SK-N-SH (cell line): ENCODE results near the gene SIM2. TPM values are rescaled to one million over a fixed set of nuclear protein-coding genes. Genes with fewer than 3 reads are reported as not detected.

ENCODE experiments used
- CTCF ChIA-PET: fragments of 300-600, 350-600 bp; formaldehyde crosslinking; extraction: SDS; loops from one replicate; lab custom pipeline; 2021; lab: Yijun Ruan, JAX
- POLR2A ChIA-PET: fragments of 350-600 bp; sonication (Branson Sonifier 250); formaldehyde crosslinking; extraction: SDS; loops from one replicate; lab custom pipeline; 2020; ENCODE audit warnings: antibody characterized with exemption, inconsistent platforms; lab: Yijun Ruan, JAX
- DNase-seq: peaks from one replicate; pipeline ENCODE4 v3.0.0; 2012
- H2AFZ ChIP-seq: fragments of 200-600 bp; sonication (generic); 2 replicates; pipeline ENCODE4 v1.8.1; 2016; ENCODE audit warnings: antibody characterized with exemption, mild to moderate bottlenecking, low read depth
- H3F3A ChIP-seq: fragments of 200-600 bp; sonication (generic); replicated peaks from 2 replicates; pipeline ENCODE3; 2016; ENCODE audit warnings: antibody characterized with exemption, mild to moderate bottlenecking; ENCODE audit not compliant: insufficient read depth
- H3K27ac ChIP-seq, 2 experiments: fragments of 200-500 bp in 1 of 2; fragments of 200-600 bp in 1 of 2; sonication (Bioruptor generic) in 1 of 2; sonication (generic), shearing (Covaris generic) in 1 of 2; 2 replicates each; pipeline versions ENCODE4 v1.5.1 to v1.6.1; 2014 to 2016; ENCODE audit warnings: low read depth in 2 of 2, inconsistent platforms in 1 of 2, low read length in 1 of 2, mild to moderate bottlenecking in 1 of 2, mixed read lengths in 1 of 2
- H3K27me3 ChIP-seq: fragments of 200-600 bp; sonication (generic), shearing (Covaris generic); 2 replicates; pipeline ENCODE4 v1.6.1; 2016; ENCODE audit warnings: mixed run types; ENCODE audit not compliant: insufficient read depth
- H3K36me3 ChIP-seq, 2 experiments: fragments of 200-500 bp in 1 of 2; fragments of 200-600 bp in 1 of 2; sonication (Bioruptor generic) in 1 of 2; sonication (generic) in 1 of 2; replicated peaks in 1 of 2; 2 replicates each; pipeline versions ENCODE3 to v1.5.1; 2014 to 2016; ENCODE audit warnings: low read length in 1 of 2, mild to moderate bottlenecking in 1 of 2; ENCODE audit not compliant: insufficient read depth in 2 of 2, control insufficient read depth in 1 of 2
- H3K4me1 ChIP-seq, 2 experiments: fragments of 200-500 bp in 1 of 2; fragments of 200-600 bp in 1 of 2; sonication (Bioruptor generic) in 1 of 2; sonication (generic), shearing (Covaris generic) in 1 of 2; 2 replicates each; pipeline versions ENCODE4 v1.5.1 to v1.6.1; 2014 to 2016; ENCODE audit warnings: low read depth in 1 of 2, low read length in 1 of 2, mixed run types in 1 of 2; ENCODE audit not compliant: insufficient read depth in 2 of 2, control insufficient read depth in 1 of 2
- H3K4me2 ChIP-seq: fragments of 200-600 bp; sonication (generic), shearing (Covaris generic); 2 replicates; pipeline ENCODE4 v1.6.1; 2017; ENCODE audit warnings: mixed run types
- H3K4me3 ChIP-seq, 2 experiments: fragments of 200-500 bp in 1 of 2; fragments of 200-600 bp in 1 of 2; sonication (Bioruptor generic) in 1 of 2; sonication (generic), shearing (Covaris generic) in 1 of 2; 2 replicates each; pipeline versions ENCODE4 v1.5.1 to v1.8.1; 2014 to 2016; ENCODE audit warnings: low read depth in 2 of 2, inconsistent platforms in 1 of 2, low read length in 1 of 2, mild to moderate bottlenecking in 1 of 2, mixed read lengths in 1 of 2, moderate library complexity in 1 of 2
- H3K79me2 ChIP-seq: fragments of 200-600 bp; sonication (generic); 2 replicates; pipeline ENCODE4 v1.8.1; 2017; ENCODE audit warnings: mild to moderate bottlenecking; ENCODE audit not compliant: insufficient read depth
- H3K9ac ChIP-seq: fragments of 200-600 bp; sonication (generic); 2 replicates; pipeline ENCODE4 v1.6.1; 2017; ENCODE audit warnings: mixed run types
- H3K9me2 ChIP-seq: fragments of 200-600 bp; sonication (generic); 2 replicates; pipeline ENCODE4 v1.6.1; 2017; ENCODE audit warnings: mixed run types
- H3K9me3 ChIP-seq: fragments of 200-600 bp; sonication (generic); 2 replicates; pipeline ENCODE4 v1.6.1; 2017; ENCODE audit warnings: mixed run types, mild to moderate bottlenecking, moderate library complexity
- H4K20me1 ChIP-seq: fragments of 200-600 bp; sonication (generic); 2 replicates; pipeline ENCODE4 v1.6.1; 2017; ENCODE audit warnings: mild to moderate bottlenecking, mixed run types; ENCODE audit not compliant: insufficient read depth
- CHD2 ChIP-seq: fragments of 150-350 bp; IDR thresholded peaks from 2 replicates; pipeline ENCODE4 v1.6.1; 2018; ENCODE audit warnings: low read length; ENCODE audit not compliant: partially characterized antibody
- EZH2phosphoT487 ChIP-seq: fragments of 200-600 bp; sonication (generic); IDR thresholded peaks from 2 replicates; pipeline ENCODE4 v1.6.1; 2017; ENCODE audit warnings: low read depth, mixed run types, mild to moderate bottlenecking, antibody characterized with exemption, moderate library complexity, borderline replicate concordance
- FOXJ3 ChIP-seq: sonication (generic); formaldehyde crosslinking; IDR thresholded peaks from 2 replicates; pipeline ENCODE4 v1.5.1; 2020; ENCODE audit warnings: mild to moderate bottlenecking, missing genetic modification reagents
- FOXM1 ChIP-seq: IDR thresholded peaks from 2 replicates; pipeline ENCODE4 v1.4.0; 2012; ENCODE audit warnings: low read depth, mild to moderate bottlenecking
- GATA2 ChIP-seq: sonication (generic); formaldehyde crosslinking; IDR thresholded peaks from 2 replicates; pipeline ENCODE4 v1.5.0; 2020; ENCODE audit warnings: mild to moderate bottlenecking, missing genetic modification reagents
- JUND ChIP-seq: IDR thresholded peaks from 2 replicates; pipeline ENCODE4 v1.4.0; 2012
- MEF2A ChIP-seq: IDR thresholded peaks from 2 replicates; pipeline ENCODE4 v1.4.0; 2012; ENCODE audit warnings: low read depth, borderline replicate concordance
- MXI1 ChIP-seq: IDR thresholded peaks from 2 replicates; pipeline ENCODE4 v1.6.1; 2012; ENCODE audit warnings: mild to moderate bottlenecking, low read depth, low read length, improper control_type of control experiment
- NRF1 ChIP-seq: IDR thresholded peaks from 2 replicates; pipeline ENCODE4 v1.6.1; 2012; ENCODE audit warnings: low read depth, mild to moderate bottlenecking, low read length
- POLR2AphosphoS5 ChIP-seq: IDR thresholded peaks from 2 replicates; pipeline ENCODE4 v1.6.1; 2012; ENCODE audit warnings: low read depth, low read length
- RCOR1 ChIP-seq: fragments of 150-350 bp; IDR thresholded peaks from 2 replicates; pipeline ENCODE4 v1.6.1; 2017; ENCODE audit warnings: antibody characterized with exemption, low read length
- RFX5 ChIP-seq: IDR thresholded peaks from 2 replicates; pipeline ENCODE4 v1.6.1; 2012; ENCODE audit warnings: mild to moderate bottlenecking, improper control_type of control experiment, low read length
- SIN3A ChIP-seq: IDR thresholded peaks from 2 replicates; pipeline ENCODE4 v1.6.1; 2012; ENCODE audit warnings: low read depth, mild to moderate bottlenecking, low read length, moderate library complexity, borderline replicate concordance
- TEAD4 ChIP-seq: IDR thresholded peaks from 2 replicates; pipeline ENCODE4 v1.4.0; 2012; ENCODE audit warnings: mild to moderate bottlenecking, borderline replicate concordance; ENCODE audit not compliant: insufficient read depth
- YY1 ChIP-seq: IDR thresholded peaks from 2 replicates; pipeline ENCODE4 v1.4.0; 2012; ENCODE audit warnings: low read depth, mild to moderate bottlenecking
- WGBS: methylation state at CpG from one replicate; pipeline ENCODE4 v1.1.6; 2017; ENCODE audit warnings: low lambda C conversion rate; 5-methylcytosine and 5-hydroxymethylcytosine counted together
- polyA plus RNA-seq, 3 experiments: library from polyadenylated mRNA; depleted of rRNA; stranded (reverse); fragments of >200 nt; gene quantifications; 2 replicates each; pipeline ENCODE4 v1.2.3, GENCODE V29; 2012
- TF ChIP-seq, protein P1 (sequence below): IDR thresholded peaks from 2 replicates; pipeline ENCODE4 v1.6.1; 2012; ENCODE audit warnings: mild to moderate bottlenecking, low read depth, low read length, moderate library complexity
- TF ChIP-seq, protein P2 (sequence below): IDR thresholded peaks from 2 replicates; pipeline ENCODE4 v1.4.0; 2012; ENCODE audit warnings: low read depth, borderline replicate concordance
- TF ChIP-seq, protein P3 (sequence below): fragments of 150-350 bp; IDR thresholded peaks from 2 replicates; pipeline ENCODE4 v1.6.1; 2016; ENCODE audit warnings: mild to moderate bottlenecking, low read depth, low read length
- TF ChIP-seq, protein P4 (sequence below): fragments of 200-600 bp; sonication (generic); IDR thresholded peaks from 2 replicates; pipeline ENCODE4 v1.6.1; 2017; ENCODE audit warnings: antibody characterized with exemption, mild to moderate bottlenecking, moderate library complexity
- TF ChIP-seq, protein P5 (sequence below): IDR thresholded peaks from 2 replicates; pipeline ENCODE4; 2012

Gene SIM2
- polyA plus RNA-seq, 1 of the 3 experiments (the other 2 are of a cell fraction) = not detected

DNA sequence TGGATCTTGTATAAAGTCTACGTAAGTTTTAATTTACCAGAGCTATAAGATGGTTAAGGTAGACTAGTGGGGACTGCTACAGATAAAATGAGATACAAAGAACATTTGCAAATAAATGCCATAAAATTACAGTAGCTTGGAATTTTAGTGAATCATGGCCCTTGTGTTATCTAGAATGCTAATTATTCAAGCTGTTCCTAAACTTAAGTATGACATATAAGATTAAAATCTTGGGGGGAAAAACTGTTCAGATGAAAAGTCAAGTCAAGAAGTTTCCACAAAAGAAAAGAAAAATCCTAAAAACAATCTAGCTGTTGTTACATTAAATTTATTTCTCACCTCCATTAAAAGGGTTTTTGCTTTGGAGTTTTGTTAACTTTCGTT lies 51.7 kb downstream of the SIM2 start:
- no peaks in the 10 kb centered on the region for H3F3A ChIP-seq
- H3K9me2 ChIP-seq = no peaks in the 10 kb centered on the region
- no peaks in the 10 kb centered on the region for H4K20me1 ChIP-seq
- ChIA-PET POLR2A (no interaction called here), CTCF (no interaction called here)
- H3K4me2 ChIP-seq = no peak overlapping the region
- WGBS = 94% methylated on average over 2 of the region's 2 CpGs
- H3K79me2 ChIP-seq = no peaks in the 10 kb centered on the region
- peaks cover 4 to 7% of the 10 kb centered on the region in 2 experiments; a peak in 2 of 4 replicates for H3K4me1 ChIP-seq
- peaks cover 8 to 11% of the 10 kb centered on the region in 2 experiments for H3K36me3 ChIP-seq
- no peak for DNase-seq
- H3K9ac ChIP-seq = no peak overlapping the region
- no peak overlapping the region for H3K27ac ChIP-seq
- no peaks in the 10 kb centered on the region for H3K9me3 ChIP-seq
- H3K27me3 ChIP-seq = no peaks in the 10 kb centered on the region; the same call in 1 of the 2 replicates
- H2AFZ ChIP-seq = no peak overlapping the region
- H3K4me3 ChIP-seq = no peak overlapping the region
- no peak for TF ChIP-seq MXI1
- no peak for TF ChIP-seq YY1
- TF ChIP-seq SIN3A = no peak
- no peak for TF ChIP-seq TEAD4
- TF ChIP-seq, protein P1, sequence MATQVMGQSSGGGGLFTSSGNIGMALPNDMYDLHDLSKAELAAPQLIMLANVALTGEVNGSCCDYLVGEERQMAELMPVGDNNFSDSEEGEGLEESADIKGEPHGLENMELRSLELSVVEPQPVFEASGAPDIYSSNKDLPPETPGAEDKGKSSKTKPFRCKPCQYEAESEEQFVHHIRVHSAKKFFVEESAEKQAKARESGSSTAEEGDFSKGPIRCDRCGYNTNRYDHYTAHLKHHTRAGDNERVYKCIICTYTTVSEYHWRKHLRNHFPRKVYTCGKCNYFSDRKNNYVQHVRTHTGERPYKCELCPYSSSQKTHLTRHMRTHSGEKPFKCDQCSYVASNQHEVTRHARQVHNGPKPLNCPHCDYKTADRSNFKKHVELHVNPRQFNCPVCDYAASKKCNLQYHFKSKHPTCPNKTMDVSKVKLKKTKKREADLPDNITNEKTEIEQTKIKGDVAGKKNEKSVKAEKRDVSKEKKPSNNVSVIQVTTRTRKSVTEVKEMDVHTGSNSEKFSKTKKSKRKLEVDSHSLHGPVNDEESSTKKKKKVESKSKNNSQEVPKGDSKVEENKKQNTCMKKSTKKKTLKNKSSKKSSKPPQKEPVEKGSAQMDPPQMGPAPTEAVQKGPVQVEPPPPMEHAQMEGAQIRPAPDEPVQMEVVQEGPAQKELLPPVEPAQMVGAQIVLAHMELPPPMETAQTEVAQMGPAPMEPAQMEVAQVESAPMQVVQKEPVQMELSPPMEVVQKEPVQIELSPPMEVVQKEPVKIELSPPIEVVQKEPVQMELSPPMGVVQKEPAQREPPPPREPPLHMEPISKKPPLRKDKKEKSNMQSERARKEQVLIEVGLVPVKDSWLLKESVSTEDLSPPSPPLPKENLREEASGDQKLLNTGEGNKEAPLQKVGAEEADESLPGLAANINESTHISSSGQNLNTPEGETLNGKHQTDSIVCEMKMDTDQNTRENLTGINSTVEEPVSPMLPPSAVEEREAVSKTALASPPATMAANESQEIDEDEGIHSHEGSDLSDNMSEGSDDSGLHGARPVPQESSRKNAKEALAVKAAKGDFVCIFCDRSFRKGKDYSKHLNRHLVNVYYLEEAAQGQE = no peak
- no peak for TF ChIP-seq RCOR1
- TF ChIP-seq GATA2 (CRISPR knock-in tag) = no peak
- TF ChIP-seq JUND = no peak
- TF ChIP-seq MEF2A = no peak
- no peak for TF ChIP-seq NRF1
- TF ChIP-seq, protein P2, sequence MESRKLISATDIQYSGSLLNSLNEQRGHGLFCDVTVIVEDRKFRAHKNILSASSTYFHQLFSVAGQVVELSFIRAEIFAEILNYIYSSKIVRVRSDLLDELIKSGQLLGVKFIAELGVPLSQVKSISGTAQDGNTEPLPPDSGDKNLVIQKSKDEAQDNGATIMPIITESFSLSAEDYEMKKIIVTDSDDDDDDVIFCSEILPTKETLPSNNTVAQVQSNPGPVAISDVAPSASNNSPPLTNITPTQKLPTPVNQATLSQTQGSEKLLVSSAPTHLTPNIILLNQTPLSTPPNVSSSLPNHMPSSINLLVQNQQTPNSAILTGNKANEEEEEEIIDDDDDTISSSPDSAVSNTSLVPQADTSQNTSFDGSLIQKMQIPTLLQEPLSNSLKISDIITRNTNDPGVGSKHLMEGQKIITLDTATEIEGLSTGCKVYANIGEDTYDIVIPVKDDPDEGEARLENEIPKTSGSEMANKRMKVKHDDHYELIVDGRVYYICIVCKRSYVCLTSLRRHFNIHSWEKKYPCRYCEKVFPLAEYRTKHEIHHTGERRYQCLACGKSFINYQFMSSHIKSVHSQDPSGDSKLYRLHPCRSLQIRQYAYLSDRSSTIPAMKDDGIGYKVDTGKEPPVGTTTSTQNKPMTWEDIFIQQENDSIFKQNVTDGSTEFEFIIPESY = no peak

DNA sequence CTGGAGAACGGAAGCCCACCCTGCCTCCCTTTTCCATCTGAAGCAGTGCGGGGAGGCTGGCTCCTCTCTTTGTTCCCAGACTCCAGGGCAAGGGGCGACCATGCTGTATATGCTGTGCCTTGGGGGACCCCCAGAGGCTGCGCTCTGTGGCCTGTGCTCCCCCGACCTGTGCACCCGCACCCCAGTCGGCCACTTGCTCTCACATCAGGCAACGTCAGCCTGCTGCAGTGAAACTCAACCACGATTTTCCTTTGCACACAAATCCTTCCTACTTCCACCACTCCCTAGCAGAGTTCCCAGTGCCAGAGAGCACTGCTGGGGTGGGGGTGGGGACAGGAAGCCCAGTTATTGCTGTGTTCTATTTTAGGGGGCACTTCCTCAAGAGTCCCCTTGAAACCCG lies 52.5 kb downstream of the SIM2 start:
- no peaks in the 10 kb centered on the region for H3K9me3 ChIP-seq
- no peak overlapping the region for H3K4me3 ChIP-seq
- CTCF ChIA-PET = no interaction called here
- POLR2A ChIA-PET = no interaction called here
- H3K27me3 ChIP-seq = no peaks in the 10 kb centered on the region; the same call in 1 of the 2 replicates
- H3K27ac ChIP-seq = no peak overlapping the region
- no peak overlapping the region for H3K4me2 ChIP-seq
- H3K4me1 ChIP-seq = peaks cover 4 to 7% of the 10 kb centered on the region in 2 experiments; a peak in 2 of 4 replicates
- H3F3A ChIP-seq = no peaks in the 10 kb centered on the region
- H3K79me2 ChIP-seq = no peaks in the 10 kb centered on the region
- DNase-seq = no peak
- H3K36me3 ChIP-seq = peaks cover 9 to 11% of the 10 kb centered on the region in 2 experiments
- WGBS = 82% methylated on average over 8 of the region's 10 CpGs
- no peaks in the 10 kb centered on the region for H4K20me1 ChIP-seq
- H3K9ac ChIP-seq = no peak overlapping the region
- H2AFZ ChIP-seq = no peak overlapping the region
- H3K9me2 ChIP-seq = no peaks in the 10 kb centered on the region
- TF ChIP-seq RFX5 (no peak), CHD2 (no peak), JUND (no peak), GATA2 (CRISPR knock-in tag) (no peak), FOXM1 (no peak), FOXJ3 (CRISPR knock-in tag) (no peak), EZH2phosphoT487 (no peak), POLR2AphosphoS5 (no peak)
- TF ChIP-seq, protein P3, sequence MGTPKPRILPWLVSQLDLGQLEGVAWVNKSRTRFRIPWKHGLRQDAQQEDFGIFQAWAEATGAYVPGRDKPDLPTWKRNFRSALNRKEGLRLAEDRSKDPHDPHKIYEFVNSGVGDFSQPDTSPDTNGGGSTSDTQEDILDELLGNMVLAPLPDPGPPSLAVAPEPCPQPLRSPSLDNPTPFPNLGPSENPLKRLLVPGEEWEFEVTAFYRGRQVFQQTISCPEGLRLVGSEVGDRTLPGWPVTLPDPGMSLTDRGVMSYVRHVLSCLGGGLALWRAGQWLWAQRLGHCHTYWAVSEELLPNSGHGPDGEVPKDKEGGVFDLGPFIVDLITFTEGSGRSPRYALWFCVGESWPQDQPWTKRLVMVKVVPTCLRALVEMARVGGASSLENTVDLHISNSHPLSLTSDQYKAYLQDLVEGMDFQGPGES = no peak
- TF ChIP-seq, protein P4, sequence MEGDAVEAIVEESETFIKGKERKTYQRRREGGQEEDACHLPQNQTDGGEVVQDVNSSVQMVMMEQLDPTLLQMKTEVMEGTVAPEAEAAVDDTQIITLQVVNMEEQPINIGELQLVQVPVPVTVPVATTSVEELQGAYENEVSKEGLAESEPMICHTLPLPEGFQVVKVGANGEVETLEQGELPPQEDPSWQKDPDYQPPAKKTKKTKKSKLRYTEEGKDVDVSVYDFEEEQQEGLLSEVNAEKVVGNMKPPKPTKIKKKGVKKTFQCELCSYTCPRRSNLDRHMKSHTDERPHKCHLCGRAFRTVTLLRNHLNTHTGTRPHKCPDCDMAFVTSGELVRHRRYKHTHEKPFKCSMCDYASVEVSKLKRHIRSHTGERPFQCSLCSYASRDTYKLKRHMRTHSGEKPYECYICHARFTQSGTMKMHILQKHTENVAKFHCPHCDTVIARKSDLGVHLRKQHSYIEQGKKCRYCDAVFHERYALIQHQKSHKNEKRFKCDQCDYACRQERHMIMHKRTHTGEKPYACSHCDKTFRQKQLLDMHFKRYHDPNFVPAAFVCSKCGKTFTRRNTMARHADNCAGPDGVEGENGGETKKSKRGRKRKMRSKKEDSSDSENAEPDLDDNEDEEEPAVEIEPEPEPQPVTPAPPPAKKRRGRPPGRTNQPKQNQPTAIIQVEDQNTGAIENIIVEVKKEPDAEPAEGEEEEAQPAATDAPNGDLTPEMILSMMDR = no peak
- TF ChIP-seq, protein P5, sequence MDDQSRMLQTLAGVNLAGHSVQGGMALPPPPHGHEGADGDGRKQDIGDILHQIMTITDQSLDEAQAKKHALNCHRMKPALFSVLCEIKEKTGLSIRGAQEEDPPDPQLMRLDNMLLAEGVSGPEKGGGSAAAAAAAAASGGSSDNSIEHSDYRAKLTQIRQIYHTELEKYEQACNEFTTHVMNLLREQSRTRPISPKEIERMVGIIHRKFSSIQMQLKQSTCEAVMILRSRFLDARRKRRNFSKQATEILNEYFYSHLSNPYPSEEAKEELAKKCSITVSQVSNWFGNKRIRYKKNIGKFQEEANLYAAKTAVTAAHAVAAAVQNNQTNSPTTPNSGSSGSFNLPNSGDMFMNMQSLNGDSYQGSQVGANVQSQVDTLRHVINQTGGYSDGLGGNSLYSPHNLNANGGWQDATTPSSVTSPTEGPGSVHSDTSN = no peak
